ENCODE data around the gene GRIN1. TPM values are rescaled to one million over a fixed set of nuclear protein-coding genes. Genes with fewer than 3 reads are reported as not detected.
A peak's percentile ranks its signal among the peaks of the same experiment; 100 is the strongest.

Gene GRIN1
- total and polyA plus RNA-seq, 2 of the 13 experiments (the other 11 are each of a cell fraction or from before 2014, with no cell fraction given): 0.13 TPM; not detected in 1

- TF ChIP-seq, protein P1, sequence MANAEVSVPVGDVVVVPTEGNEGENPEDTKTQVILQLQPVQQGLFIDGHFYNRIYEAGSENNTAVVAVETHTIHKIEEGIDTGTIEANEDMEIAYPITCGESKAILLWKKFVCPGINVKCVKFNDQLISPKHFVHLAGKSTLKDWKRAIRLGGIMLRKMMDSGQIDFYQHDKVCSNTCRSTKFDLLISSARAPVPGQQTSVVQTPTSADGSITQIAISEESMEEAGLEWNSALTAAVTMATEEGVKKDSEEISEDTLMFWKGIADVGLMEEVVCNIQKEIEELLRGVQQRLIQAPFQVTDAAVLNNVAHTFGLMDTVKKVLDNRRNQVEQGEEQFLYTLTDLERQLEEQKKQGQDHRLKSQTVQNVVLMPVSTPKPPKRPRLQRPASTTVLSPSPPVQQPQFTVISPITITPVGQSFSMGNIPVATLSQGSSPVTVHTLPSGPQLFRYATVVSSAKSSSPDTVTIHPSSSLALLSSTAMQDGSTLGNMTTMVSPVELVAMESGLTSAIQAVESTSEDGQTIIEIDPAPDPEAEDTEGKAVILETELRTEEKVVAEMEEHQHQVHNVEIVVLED (CRISPR knock-in tag; IDR thresholded peaks at IDR 0.05; ENCODE audit: borderline replicate concordance): peak; percentile 40; the same call in 1 of the 2 replicates
- no peak for TF ChIP-seq TCF12 (IDR thresholded peaks at IDR 0.05)
- 0 out of 2 replicates have a peak, but pooled peaks have one; percentile 45 for TF ChIP-seq TCF12 (CRISPR knock-in tag; IDR thresholded peaks at IDR 0.05)
- no peak for TF ChIP-seq MAFG (CRISPR knock-in tag; IDR thresholded peaks at IDR 0.05)
- 0 out of 2 replicates have a peak, but pooled peaks have one; percentile 36 for TF ChIP-seq SALL2 (CRISPR knock-in tag; IDR thresholded peaks at IDR 0.05)
- TF ChIP-seq ZBTB20 (CRISPR knock-in tag; IDR thresholded peaks at IDR 0.05; ENCODE audit: borderline replicate concordance, low read depth): peak; percentile 24; the same call in 1 of the 2 replicates
- TF ChIP-seq FUBP1 (CRISPR knock-in tag; IDR thresholded peaks at IDR 0.05; ENCODE audit: borderline replicate concordance): no peak
- peak; percentile 1; the same call in 1 of the 2 replicates for TF ChIP-seq ZSCAN31 (CRISPR knock-in tag; IDR thresholded peaks at IDR 0.05; ENCODE audit: low read depth)
- TF ChIP-seq REPIN1 (CRISPR knock-in tag; IDR thresholded peaks at IDR 0.05; ENCODE audit: borderline replicate concordance, low read depth): peak; percentile 20; the same call in 1 of the 2 replicates
- no peak for TF ChIP-seq REXO4 (CRISPR knock-in tag; IDR thresholded peaks at IDR 0.05; ENCODE audit: borderline replicate concordance)
- no peak for TF ChIP-seq ZMAT5 (CRISPR knock-in tag; IDR thresholded peaks at IDR 0.05; ENCODE audit: borderline replicate concordance, low read depth)
- TF ChIP-seq TRIM24 (CRISPR knock-in tag; IDR thresholded peaks at IDR 0.05): no peak
- no peak for TF ChIP-seq ZFP37 (CRISPR knock-in tag; IDR thresholded peaks at IDR 0.05; ENCODE audit: borderline replicate concordance)
- peak; percentile 37; the same call in 1 of the 2 replicates for TF ChIP-seq ZBTB7A (CRISPR knock-in tag; IDR thresholded peaks at IDR 0.05)
- TF ChIP-seq POLR2AphosphoS5 (IDR thresholded peaks at IDR 0.05; ENCODE audit: low read depth, low read length): peak; percentile 86
- TF ChIP-seq GATA4 (IDR thresholded peaks at IDR 0.05; ENCODE audit: borderline replicate concordance, low read depth): 0 out of 2 replicates have a peak, but pooled peaks have one; percentile 16
- TF ChIP-seq ARHGAP35 (CRISPR knock-in tag; IDR thresholded peaks at IDR 0.05; ENCODE audit: borderline replicate concordance): no peak; the same call in 1 of the 2 replicates
- TF ChIP-seq HNRNPUL1 (IDR thresholded peaks at IDR 0.05; ENCODE audit: low read depth, low read length): no peak
- TF ChIP-seq PAX8 (CRISPR knock-in tag; IDR thresholded peaks at IDR 0.05; ENCODE audit: borderline replicate concordance): 0 out of 2 replicates have a peak, but pooled peaks have one; percentile 41
- TF ChIP-seq, protein P2, sequence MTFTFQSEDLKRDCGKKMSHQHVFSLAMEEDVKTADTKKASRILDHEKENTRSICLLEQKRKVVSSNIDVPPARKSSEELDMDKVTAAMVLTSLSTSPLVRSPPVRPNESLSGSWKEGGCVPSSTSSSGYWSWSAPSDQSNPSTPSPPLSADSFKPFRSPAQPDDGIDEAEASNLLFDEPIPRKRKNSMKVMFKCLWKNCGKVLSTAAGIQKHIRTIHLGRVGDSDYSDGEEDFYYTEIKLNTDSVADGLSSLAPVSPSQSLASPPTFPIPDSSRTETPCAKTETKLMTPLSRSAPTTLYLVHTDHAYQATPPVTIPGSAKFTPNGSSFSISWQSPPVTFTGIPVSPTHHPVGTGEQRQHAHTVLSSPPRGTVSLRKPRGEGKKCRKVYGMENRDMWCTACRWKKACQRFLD (CRISPR knock-in tag; IDR thresholded peaks at IDR 0.05; ENCODE audit: borderline replicate concordance): 0 out of 2 replicates have a peak, but pooled peaks have one; percentile 68
- 0 out of 2 replicates have a peak, but pooled peaks have one; percentile 7 for TF ChIP-seq NCOR1 (IDR thresholded peaks at IDR 0.05; ENCODE audit: borderline replicate concordance, low read length)
- TF ChIP-seq ZBTB8A (CRISPR knock-in tag; IDR thresholded peaks at IDR 0.05; ENCODE audit: borderline replicate concordance, low read depth): peak; percentile 54; the same call in 1 of the 2 replicates
These were observed 78.6 kb downstream of the GRIN1 start (continued) for GRCh38 chr9:137217276-137218211.

Data from HepG2 (cell line).